Fibroblast of skin of left biceps (primary cell): Measurements from ENCODE around the gene METTL9.
"Not testable (repeated sequence)": the region's sequence is repeated elsewhere in the genome, so short reads cannot be mapped to it uniquely, and the experiment has no call there.

Experiments used
- DNase-seq, 2 experiments: peaks; one replicate each; pipeline ENCODE4 v3.0.0-alpha.2; 2013; ENCODE audit warnings: low read depth in 2 of 2

The METTL9 gene

GRCh38 chr16:21663889-21664647, 64.7 kb downstream of the METTL9 start, which contains the start of gene OTOA:
OTOA (plus strand) TSS chr16:21663968; CDS start chr16:21678515, 14,547 bp downstream.
- no peak for DNase-seq

- no peak for DNase-seq
Measured at GRCh38 chr16:21664801-21665492, 65.6 kb downstream of the METTL9 start.

GRCh38 chr16:21666772-21667171, 67.4 kb downstream of the METTL9 start:
- no peak for DNase-seq

GRCh38 chr16:21667575-21667974, 68.2 kb downstream of the METTL9 start:
- no peak for DNase-seq

- no peak for DNase-seq
Measured at GRCh38 chr16:21673469-21673868, 74.1 kb downstream of the METTL9 start.

GRCh38 chr16:21674456-21674855, 75.1 kb downstream of the METTL9 start:
- DNase-seq: not testable (repeated sequence)

- DNase-seq: not testable (repeated sequence)
Measured at GRCh38 chr16:21680714-21681113, 81.3 kb downstream of the METTL9 start.

- DNase-seq: no peak
Measured at GRCh38 chr16:21683184-21683583, 83.8 kb downstream of the METTL9 start.

GRCh38 chr16:21684199-21684598, 84.8 kb downstream of the METTL9 start:
- DNase-seq: no peak

- no peak for DNase-seq
Measured at GRCh38 chr16:21685034-21685455, 85.7 kb downstream of the METTL9 start.

- DNase-seq: no peak
Measured at GRCh38 chr16:21689107-21689506, 89.7 kb downstream of the METTL9 start.

- DNase-seq: not testable (repeated sequence)
Measured at GRCh38 chr16:21690967-21691366, 91.6 kb downstream of the METTL9 start.

- peak; percentile 14 to 18 for DNase-seq
Measured at GRCh38 chr16:21694609-21695008, 95.2 kb downstream of the METTL9 start.

- DNase-seq: no peak
Measured at GRCh38 chr16:21697032-21697431, 97.7 kb downstream of the METTL9 start.

GRCh38 chr16:21698169-21699032, 99.0 kb downstream of the METTL9 start:
- DNase-seq: no peak

GRCh38 chr16:21701271-21701670, 101.9 kb downstream of the METTL9 start:
- no peak for DNase-seq

GRCh38 chr16:21702276-21702675, 102.9 kb downstream of the METTL9 start:
- no peak for DNase-seq

GRCh38 chr16:21703156-21703555, 103.8 kb downstream of the METTL9 start:
- DNase-seq: no peak

GRCh38 chr16:21703589-21704174, 104.3 kb downstream of the METTL9 start:
- DNase-seq: no peak

GRCh38 chr16:21704266-21704665, 104.9 kb downstream of the METTL9 start:
- no peak for DNase-seq

GRCh38 chr16:21704733-21705132, 105.4 kb downstream of the METTL9 start:
- DNase-seq: no peak
